GM18868 (cell line): ENCODE results near the gene ERO1A.

Source experiments
- ATAC-seq: cut with Tn5 transposase; IDR thresholded peaks from one replicate; pipeline ENCODE4 v1.9.1; 2021; ENCODE audit warnings: mild to moderate bottlenecking, moderate library complexity; ENCODE audit not compliant: unreplicated experiment

The ERO1A gene

GRCh38 chr14:52610187-52610586, 85.2 kb downstream of the ERO1A start:
- no peak for ATAC-seq

DNA sequence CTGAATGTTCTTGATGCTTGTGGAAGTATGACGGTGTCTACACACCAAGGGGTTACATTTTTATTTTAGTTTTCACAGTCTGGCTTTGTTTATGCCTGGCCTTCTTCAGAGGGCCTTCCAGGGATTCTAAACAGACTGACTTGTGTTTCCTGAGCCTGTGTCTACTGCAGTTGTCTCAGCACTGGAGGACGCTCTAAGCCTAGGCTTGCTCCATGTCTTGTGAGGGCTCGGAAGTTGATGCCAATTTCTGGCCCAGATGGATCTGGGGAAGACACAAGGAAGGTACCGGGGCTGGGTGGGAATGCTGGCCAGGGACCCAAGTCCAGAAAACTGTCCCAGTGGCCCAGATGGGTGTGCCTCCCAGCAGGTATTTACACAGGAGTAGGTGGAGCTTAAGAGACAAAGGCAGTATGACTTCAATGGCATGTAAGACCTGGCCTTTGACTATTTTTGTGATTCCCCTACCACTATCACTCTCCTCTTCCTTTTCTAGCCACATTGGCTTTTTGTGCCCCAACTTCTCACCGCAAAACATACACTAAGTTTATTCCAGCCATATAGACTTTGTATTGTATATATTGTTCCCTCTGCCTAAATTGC, 85.8 kb downstream of the ERO1A start:
- ATAC-seq: no peak

DNA sequence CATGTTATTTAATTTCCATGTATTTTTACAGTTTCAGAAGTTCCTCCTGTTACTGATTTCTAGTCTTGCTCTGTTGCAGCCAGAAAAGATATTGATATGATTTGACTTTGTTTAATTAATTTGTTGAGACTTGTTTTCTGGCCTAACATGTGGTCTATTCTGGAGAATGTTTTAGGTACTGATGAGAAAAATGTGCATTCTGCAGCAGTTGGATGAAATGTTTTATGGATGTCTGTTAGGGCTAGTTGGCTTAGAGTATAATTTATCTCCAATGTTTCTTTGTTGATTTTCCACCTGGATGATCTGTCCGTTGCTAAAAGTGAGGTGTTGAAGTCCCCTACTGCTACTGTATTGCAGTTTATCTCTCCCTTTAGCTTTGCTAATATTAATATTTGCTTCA, 88.3 kb downstream of the ERO1A start:
- no peak for ATAC-seq

DNA sequence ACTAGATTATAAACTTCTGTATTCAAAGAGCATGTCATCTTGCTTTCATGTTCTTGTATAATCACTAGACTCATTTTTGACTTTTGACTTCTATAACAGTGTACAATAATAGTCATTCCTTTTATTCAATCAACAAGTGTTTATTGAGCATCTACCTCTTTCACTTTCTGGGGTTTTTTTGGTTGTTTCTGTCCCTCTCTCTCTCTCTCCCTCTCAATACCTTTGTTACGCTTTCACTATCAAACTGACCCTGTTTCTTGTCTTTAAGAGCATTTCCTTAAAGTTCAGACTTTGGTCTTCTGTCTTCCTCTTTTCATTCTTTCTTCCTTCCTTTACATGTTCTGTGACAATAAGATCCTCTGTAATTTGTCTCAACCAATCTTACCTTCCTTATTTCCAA, 93.2 kb downstream of the ERO1A start:
- no peak for ATAC-seq

DNA sequence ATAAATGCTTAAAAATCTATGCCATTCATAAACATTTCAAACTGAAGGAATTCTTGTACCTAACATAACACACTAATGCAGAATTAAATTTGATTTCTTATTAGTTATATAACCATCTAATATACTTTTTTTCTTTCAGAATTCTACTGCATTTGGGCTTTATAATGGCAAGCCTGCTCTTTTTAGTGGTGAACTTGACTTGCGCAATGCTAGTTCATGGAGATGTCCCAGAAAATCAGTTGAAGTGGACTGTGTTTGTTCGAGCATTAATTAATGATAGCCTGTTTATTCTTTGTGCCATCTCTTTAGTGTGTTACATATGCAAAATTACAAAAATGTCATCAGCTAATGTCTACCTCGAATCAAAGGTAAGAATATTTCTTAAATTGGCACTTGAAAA, 95.4 kb downstream of the ERO1A start:
- no peak for ATAC-seq

DNA sequence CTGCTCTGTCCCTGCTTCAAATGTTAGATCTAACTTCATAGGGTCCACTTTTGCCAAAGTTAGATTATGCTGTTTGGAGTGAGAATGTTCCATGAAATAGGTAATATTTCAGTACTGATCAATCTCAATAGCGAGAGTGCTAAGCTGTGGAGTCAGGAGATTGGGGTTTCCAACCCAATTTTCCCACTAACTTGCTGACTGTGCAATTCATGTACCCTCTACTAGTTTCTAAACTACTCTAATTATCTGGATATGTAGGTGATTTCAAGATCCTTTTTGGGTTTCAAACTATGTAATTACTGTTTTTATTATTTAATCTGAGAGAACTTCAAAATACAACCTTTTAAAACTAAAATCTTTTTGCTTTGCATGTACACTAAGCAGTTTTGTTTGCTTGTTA, 96.8 kb downstream of the ERO1A start:
- no peak for ATAC-seq

GRCh38 chr14:52596861-52597260, 98.5 kb downstream of the ERO1A start:
- ATAC-seq: no peak

DNA sequence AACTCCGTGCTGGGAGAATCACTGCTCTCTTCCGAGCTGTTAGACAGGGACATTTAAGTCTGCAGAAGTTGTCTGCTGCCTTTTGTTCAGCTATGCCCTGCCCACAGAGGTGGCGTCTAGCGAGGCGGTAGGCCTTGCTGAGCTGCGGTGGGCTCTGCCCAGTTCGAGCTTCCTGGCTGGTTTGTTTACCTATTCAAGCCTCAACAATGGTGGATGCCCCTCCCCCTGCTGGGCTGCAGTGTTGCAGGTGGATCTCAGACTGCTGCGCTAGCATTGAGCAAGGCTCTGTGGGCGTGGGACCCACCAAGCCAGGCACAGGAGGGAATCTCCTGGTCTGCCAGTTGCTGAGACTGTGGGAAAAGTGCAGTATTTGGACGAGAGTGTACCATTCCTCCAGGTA, 99.0 kb downstream of the ERO1A start:
- no peak for ATAC-seq

- no peak for ATAC-seq
These were observed 105.0 kb downstream of the ERO1A start for GRCh38 chr14:52590318-52590717.
